ENCODE data around the gene MRPS34.
A peak's percentile ranks its signal among the peaks of the same experiment; 100 is the strongest.

The MRPS34 gene

GRCh38 chr16:1772908-1773702 is at the start of gene MRPS34:
MRPS34 (minus strand) TSS chr16:1773134; CDS start chr16:1773119, 15 bp downstream.
- DNase-seq (ENCODE audit: extremely low read depth, insufficient read length): peak; percentile 88
- Histone ChIP-seq H3K4me3 (replicated peaks; ENCODE audit: low read depth, low read length) (peak within 1 kb of the TSS; percentile 84), H3K27me3 (replicated peaks; ENCODE audit: control insufficient read depth, insufficient read depth, low read length) (no peaks in the 10 kb centered on the region), H3K36me3 (ENCODE audit: control insufficient read depth, insufficient read depth, low read length) (peaks cover 26% of the 10 kb centered on the region)
- TF ChIP-seq CTCF (IDR thresholded peaks at IDR 0.05; ENCODE audit: insufficient read depth, low read length, poor library complexity, severe bottlenecking): peak; percentile 60

- no peak for TF ChIP-seq CTCF (IDR thresholded peaks at IDR 0.05; ENCODE audit: insufficient read depth, low read length, poor library complexity, severe bottlenecking)
- H3K4me3 ChIP-seq (replicated peaks; ENCODE audit: low read depth, low read length): no peak overlapping the region
- peaks cover 5% of the 10 kb centered on the region for H3K36me3 ChIP-seq (ENCODE audit: control insufficient read depth, insufficient read depth, low read length)
- DNase-seq (ENCODE audit: extremely low read depth, insufficient read length): no peak
- no peaks in the 10 kb centered on the region for H3K27me3 ChIP-seq (replicated peaks; ENCODE audit: control insufficient read depth, insufficient read depth, low read length)
These were observed 49.1 kb upstream of the MRPS34 start for GRCh38 chr16:1821861-1822611.

- no peak for TF ChIP-seq CTCF (IDR thresholded peaks at IDR 0.05; ENCODE audit: insufficient read depth, low read length, poor library complexity, severe bottlenecking)
- Histone ChIP-seq H3K27me3 (replicated peaks; ENCODE audit: control insufficient read depth, insufficient read depth, low read length) (no peaks in the 10 kb centered on the region), H3K36me3 (ENCODE audit: control insufficient read depth, insufficient read depth, low read length) (peaks cover 8% of the 10 kb centered on the region), H3K4me3 (replicated peaks; ENCODE audit: low read depth, low read length) (no peak overlapping the region)
- DNase-seq (ENCODE audit: extremely low read depth, insufficient read length): no peak
These were observed 48.0 kb upstream of the MRPS34 start for GRCh38 chr16:1820946-1821290.

- no peak for TF ChIP-seq CTCF (IDR thresholded peaks at IDR 0.05; ENCODE audit: insufficient read depth, low read length, poor library complexity, severe bottlenecking)
- Histone ChIP-seq H3K36me3 (ENCODE audit: control insufficient read depth, insufficient read depth, low read length) (peaks cover 8% of the 10 kb centered on the region), H3K4me3 (replicated peaks; ENCODE audit: low read depth, low read length) (no peak overlapping the region), H3K27me3 (replicated peaks; ENCODE audit: control insufficient read depth, insufficient read depth, low read length) (no peaks in the 10 kb centered on the region)
- no peak for DNase-seq (ENCODE audit: extremely low read depth, insufficient read length)
These were observed 47.4 kb upstream of the MRPS34 start for GRCh38 chr16:1820096-1820945.

GRCh38 chr16:1819611-1820010 is 46.7 kb upstream of the MRPS34 start:
- no peaks in the 10 kb centered on the region for H3K27me3 ChIP-seq (replicated peaks; ENCODE audit: control insufficient read depth, insufficient read depth, low read length)
- H3K4me3 ChIP-seq (replicated peaks; ENCODE audit: low read depth, low read length): no peak overlapping the region
- TF ChIP-seq CTCF (IDR thresholded peaks at IDR 0.05; ENCODE audit: insufficient read depth, low read length, poor library complexity, severe bottlenecking): no peak
- no peak for DNase-seq (ENCODE audit: extremely low read depth, insufficient read length)
- H3K36me3 ChIP-seq (ENCODE audit: control insufficient read depth, insufficient read depth, low read length): peaks cover 8% of the 10 kb centered on the region

Measured in GM06990 (cell line).